ENCODE results near the gene DNAH11.

- TF ChIP-seq CTCF (IDR thresholded peaks at IDR 0.05) = no peak
- no peak for TF ChIP-seq POLR2A (IDR thresholded peaks at IDR 0.05)
Measured at GRCh38 chr7:21514062-21514461, 28.8 kb upstream of the DNAH11 start.
